Neutrophil (primary cell): Measurements from ENCODE around the gene KNDC1.

ENCODE experiments used
- H3K27ac ChIP-seq: fragments of 200-600 bp; sonication (generic); 2 replicates; pipeline ENCODE4 v1.5.1; 2016; ENCODE audit warnings: mild to moderate bottlenecking, moderate library complexity
- H3K27me3 ChIP-seq: fragments of 200-600 bp; sonication (generic); 2 replicates; pipeline ENCODE4 v1.6.0; 2016; ENCODE audit warnings: mild to moderate bottlenecking
- H3K36me3 ChIP-seq: fragments of 200-600 bp; sonication (generic); 2 replicates; pipeline ENCODE4 v1.5.1; 2017
- H3K4me1 ChIP-seq, 2 experiments: fragments of 200-600 bp in 1 of 2; sonication (generic) in 1 of 2; 1 replicate in 1 of 2; 2 replicates in 1 of 2; pipeline versions ENCODE4 v1.5.1 to v1.6.1; 2013 to 2016; ENCODE audit warnings: low read depth in 1 of 2, low read length in 1 of 2, mild to moderate bottlenecking in 1 of 2, moderate library complexity in 1 of 2; ENCODE audit not compliant: control insufficient read depth in 1 of 2, insufficient read depth in 1 of 2
- H3K4me3 ChIP-seq, 2 experiments: fragments of 200-600 bp in 1 of 2; sonication (generic) in 1 of 2; 1 replicate in 1 of 2; 2 replicates in 1 of 2; pipeline ENCODE4 v1.5.1; 2013 to 2016; ENCODE audit warnings: low read depth in 1 of 2, low read length in 1 of 2, mild to moderate bottlenecking in 1 of 2, moderate library complexity in 1 of 2
- H3K9me3 ChIP-seq: fragments of 200-600 bp; sonication (generic); 2 replicates; pipeline ENCODE4 v1.5.1; 2016
- TF ChIP-seq, protein P1 (sequence below): fragments of 200-600 bp; sonication (generic); IDR thresholded peaks from 2 replicates; pipeline ENCODE4 v1.5.1; 2016; ENCODE audit warnings: antibody characterized with exemption

The KNDC1 gene

GRCh38 chr10:133235932-133236331, 75.9 kb downstream of the KNDC1 start:
- no peaks in the 10 kb centered on the region for H3K9me3 ChIP-seq
- H3K27ac ChIP-seq: peak overlapping the region; percentile 59
- H3K27me3 ChIP-seq: peaks cover 100% of the 10 kb centered on the region
- peaks cover 20 to 36% of the 10 kb centered on the region in 2 experiments for H3K4me1 ChIP-seq
- H3K4me3 ChIP-seq: peak overlapping the region; percentile 56 to 66
- H3K36me3 ChIP-seq: no peaks in the 10 kb centered on the region
- TF ChIP-seq, protein P1, sequence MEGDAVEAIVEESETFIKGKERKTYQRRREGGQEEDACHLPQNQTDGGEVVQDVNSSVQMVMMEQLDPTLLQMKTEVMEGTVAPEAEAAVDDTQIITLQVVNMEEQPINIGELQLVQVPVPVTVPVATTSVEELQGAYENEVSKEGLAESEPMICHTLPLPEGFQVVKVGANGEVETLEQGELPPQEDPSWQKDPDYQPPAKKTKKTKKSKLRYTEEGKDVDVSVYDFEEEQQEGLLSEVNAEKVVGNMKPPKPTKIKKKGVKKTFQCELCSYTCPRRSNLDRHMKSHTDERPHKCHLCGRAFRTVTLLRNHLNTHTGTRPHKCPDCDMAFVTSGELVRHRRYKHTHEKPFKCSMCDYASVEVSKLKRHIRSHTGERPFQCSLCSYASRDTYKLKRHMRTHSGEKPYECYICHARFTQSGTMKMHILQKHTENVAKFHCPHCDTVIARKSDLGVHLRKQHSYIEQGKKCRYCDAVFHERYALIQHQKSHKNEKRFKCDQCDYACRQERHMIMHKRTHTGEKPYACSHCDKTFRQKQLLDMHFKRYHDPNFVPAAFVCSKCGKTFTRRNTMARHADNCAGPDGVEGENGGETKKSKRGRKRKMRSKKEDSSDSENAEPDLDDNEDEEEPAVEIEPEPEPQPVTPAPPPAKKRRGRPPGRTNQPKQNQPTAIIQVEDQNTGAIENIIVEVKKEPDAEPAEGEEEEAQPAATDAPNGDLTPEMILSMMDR: no peak

- no peaks in the 10 kb centered on the region for H3K36me3 ChIP-seq
- H3K4me3 ChIP-seq: peak overlapping the region; percentile 56 to 66
- TF ChIP-seq, protein P1: no peak
- H3K9me3 ChIP-seq: no peaks in the 10 kb centered on the region
- peaks cover 100% of the 10 kb centered on the region for H3K27me3 ChIP-seq
- H3K4me1 ChIP-seq: peaks cover 26 to 43% of the 10 kb centered on the region in 2 experiments
- H3K27ac ChIP-seq: peak overlapping the region; percentile 59
Observed at GRCh38 chr10:133236401-133237240, 76.6 kb downstream of the KNDC1 start.

DNA sequence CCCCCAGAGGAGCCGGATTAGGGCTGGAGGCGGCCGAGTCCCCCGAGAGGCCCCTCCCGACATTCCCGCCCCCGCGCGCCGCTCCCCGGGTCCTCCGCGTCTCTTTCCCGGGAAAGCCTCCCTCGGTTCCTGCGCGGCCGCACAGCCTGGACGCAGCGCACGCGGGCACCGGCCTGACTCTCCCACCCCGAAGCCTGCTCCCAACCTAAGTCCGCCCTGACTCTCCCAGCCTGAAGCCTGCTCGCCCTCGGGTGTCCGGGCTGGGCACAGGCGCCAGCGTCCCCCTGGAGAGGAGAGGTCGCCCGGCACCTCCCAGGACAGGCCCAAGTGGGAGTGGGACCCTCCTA, 77.2 kb downstream of the KNDC1 start:
- Histone ChIP-seq H3K27me3 (peaks cover 100% of the 10 kb centered on the region), H3K27ac (no peak overlapping the region), H3K4me3 (peak overlapping the region; percentile 56 to 66), H3K9me3 (no peaks in the 10 kb centered on the region), H3K4me1 (peaks cover 28 to 47% of the 10 kb centered on the region in 2 experiments), H3K36me3 (no peaks in the 10 kb centered on the region)
- TF ChIP-seq, protein P1: no peak

DNA sequence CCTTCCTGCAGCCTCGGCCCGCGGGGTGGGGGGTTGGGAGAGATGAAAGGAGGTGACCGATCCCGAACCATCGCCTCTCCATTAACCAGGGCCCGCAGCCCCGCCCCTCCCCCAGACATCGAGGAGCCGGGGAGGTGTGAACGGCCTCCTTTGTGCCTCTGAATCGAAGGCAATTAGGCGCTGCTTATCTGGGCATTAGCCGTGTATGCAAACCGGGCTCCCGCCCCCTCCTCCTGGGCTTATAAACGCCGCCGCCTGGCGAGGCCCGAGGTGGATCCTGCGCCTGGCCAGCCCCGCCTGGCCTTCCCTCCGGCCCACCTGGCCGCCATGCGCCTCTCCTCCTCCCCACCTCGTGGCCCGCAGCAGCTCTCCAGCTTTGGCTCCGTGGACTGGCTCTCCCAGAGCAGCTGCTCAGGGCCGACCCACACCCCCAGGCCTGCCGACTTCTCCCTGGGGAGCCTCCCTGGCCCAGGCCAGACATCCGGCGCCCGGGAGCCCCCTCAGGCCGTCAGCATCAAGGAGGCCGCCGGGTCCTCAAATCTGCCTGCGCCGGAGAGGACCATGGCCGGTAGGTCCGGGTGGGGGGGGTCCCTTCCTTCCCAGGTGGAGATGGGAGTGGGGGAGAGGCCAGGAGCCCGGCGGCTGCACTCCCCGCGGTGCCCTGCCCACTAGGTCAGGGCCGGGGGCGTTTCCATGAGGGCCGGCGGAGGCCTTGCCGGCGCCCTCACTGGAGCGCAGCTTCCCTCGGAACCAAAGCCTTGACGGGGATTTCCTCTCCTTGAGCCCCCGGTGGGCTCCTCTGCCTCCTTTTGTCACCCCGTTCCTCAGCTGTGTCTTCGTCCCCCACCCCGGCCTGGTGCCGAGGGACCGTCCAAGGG, 77.8 kb downstream of the KNDC1 start, which contains the start of gene VENTX:
Gene VENTX (plus strand): TSS at position 268 of the 878 bp plus-strand sequence. CDS start 60 bp downstream, at position 328.
- H3K4me3 ChIP-seq: peak within 1 kb of the TSS; percentile 56 to 66
- TF ChIP-seq, protein P1: no peak
- no peaks in the 10 kb centered on the region for H3K36me3 ChIP-seq
- H3K27me3 ChIP-seq: peaks cover 100% of the 10 kb centered on the region
- H3K4me1 ChIP-seq: peaks cover 28 to 47% of the 10 kb centered on the region in 2 experiments
- H3K27ac ChIP-seq: no peak within 1 kb of the TSS
- H3K9me3 ChIP-seq: no peaks in the 10 kb centered on the region

DNA sequence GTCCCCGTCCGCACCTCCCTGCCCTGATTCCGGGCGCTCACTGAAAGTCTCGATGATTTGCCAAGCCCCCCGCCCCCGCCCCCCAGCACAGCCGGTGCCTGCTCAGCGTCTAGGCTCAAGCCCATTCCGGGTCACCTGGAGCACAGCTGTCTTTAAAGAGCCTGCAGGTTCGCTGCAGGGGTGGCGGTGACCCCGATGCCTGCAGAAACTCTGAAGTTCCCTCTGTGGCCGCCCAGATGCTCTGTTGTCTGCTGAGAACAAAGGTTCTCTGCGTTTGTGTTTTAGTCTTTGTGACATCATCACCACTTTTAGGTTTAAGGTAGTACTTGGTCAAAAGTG, 78.4 kb downstream of the KNDC1 start:
- TF ChIP-seq, protein P1: no peak
- peaks cover 100% of the 10 kb centered on the region for H3K27me3 ChIP-seq
- H3K27ac ChIP-seq: no peak overlapping the region
- H3K36me3 ChIP-seq: no peaks in the 10 kb centered on the region
- no peaks in the 10 kb centered on the region for H3K9me3 ChIP-seq
- no peak overlapping the region for H3K4me3 ChIP-seq
- peaks cover 28 to 47% of the 10 kb centered on the region in 2 experiments for H3K4me1 ChIP-seq
